Left renal cortex interstitium (tissue), 4 donors: ENCODE measurements around the gene PURB. TPM values are rescaled to one million over a fixed set of nuclear protein-coding genes. Genes with fewer than 3 reads are reported as not detected.
"Not testable (repeated sequence)": the region's sequence is repeated elsewhere in the genome, so short reads cannot be mapped to it uniquely, and the experiment has no call there.

Source experiments
- DNase-seq, 4 donors: peaks; one replicate each; pipeline ENCODE4 v3.0.0-alpha.2; 2013; ENCODE audit warnings: low read depth in 4 of 4, low spot score in 2 of 4, missing footprints in 1 of 4
- polyA plus RNA-seq, 4 donors: library from polyadenylated mRNA; unstranded; fragments of 120-200 nt; gene quantifications; one replicate each; pipeline ENCODE4 v1.2.1, GENCODE V29; 2013; ENCODE audit not compliant: insufficient read length in 4 of 4

The PURB gene
- polyA plus RNA-seq, 4 donors: 28.3 to 39.0 (median 30.5) TPM

DNA sequence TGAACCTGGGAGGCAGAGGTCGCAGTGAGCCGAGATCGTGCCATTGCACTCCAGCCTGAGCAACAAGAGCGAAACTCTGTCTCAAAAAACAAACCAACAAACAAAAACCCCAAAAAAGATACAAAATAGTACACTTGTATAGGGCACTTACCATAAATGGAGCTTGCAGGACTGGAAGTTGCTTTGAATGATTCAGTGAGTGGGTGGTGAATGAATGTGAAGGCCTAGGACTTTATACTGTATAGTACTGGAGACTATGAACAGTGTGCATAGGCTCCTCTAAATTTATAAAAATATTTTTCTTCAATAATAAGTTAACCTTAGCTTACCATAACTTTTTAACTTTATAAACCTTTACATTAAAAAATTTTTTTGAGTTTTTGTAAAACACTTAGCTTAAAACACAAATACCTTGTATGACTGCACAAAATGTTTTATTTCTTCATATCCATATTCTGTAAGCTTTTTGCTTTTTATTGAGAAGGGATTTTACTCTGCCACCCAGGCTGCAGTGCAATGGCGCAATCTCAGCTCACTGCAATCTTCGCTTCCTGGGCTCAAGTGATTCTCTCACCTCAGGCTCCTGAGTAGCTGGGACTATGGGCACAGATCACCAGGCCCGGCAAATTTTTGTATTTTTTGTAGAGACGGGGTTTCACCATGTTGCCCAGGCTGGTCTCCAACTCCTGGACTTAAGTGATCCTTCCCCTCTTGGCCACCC, 30.5 kb downstream of the PURB start:
- DNase-seq: no peak

DNA sequence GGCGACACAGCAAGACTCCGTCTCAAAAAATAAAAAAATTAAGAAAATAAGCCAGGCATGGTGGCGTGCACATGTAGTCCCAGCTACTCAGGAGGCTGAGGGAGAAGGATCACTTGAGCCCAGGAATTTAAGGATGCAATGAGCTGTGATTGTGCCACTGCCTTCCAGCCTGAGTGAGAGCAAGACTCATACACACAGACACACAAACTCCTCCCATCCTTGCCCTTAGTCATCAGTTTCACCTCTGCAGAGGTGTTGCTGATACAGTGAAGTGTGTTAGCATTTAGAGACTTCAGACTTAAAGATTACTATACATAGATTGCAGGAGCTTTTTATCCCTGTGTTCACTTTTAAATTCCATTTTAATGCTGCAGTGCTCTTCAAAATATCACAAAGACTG, 31.9 kb downstream of the PURB start:
- no peak for DNase-seq

DNA sequence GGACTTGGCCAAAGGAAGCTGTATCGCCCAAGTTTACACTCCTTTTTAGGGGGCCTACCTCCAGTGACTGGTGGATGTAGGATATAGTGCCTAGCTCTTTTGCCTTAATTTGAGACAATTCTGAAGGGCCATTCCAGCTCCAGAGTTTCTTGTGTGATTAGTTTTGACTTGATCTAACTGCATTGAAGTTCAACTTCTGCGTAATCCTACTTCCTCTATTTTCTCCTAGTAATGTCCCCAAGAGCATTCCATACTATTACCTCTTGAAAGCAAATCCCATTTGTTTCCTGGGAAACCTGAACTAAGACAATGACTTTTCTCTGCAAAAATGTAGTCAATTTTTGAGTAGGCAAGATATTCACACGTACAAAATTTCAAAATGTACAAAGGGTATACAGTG, 32.7 kb downstream of the PURB start:
- DNase-seq: no peak

DNA sequence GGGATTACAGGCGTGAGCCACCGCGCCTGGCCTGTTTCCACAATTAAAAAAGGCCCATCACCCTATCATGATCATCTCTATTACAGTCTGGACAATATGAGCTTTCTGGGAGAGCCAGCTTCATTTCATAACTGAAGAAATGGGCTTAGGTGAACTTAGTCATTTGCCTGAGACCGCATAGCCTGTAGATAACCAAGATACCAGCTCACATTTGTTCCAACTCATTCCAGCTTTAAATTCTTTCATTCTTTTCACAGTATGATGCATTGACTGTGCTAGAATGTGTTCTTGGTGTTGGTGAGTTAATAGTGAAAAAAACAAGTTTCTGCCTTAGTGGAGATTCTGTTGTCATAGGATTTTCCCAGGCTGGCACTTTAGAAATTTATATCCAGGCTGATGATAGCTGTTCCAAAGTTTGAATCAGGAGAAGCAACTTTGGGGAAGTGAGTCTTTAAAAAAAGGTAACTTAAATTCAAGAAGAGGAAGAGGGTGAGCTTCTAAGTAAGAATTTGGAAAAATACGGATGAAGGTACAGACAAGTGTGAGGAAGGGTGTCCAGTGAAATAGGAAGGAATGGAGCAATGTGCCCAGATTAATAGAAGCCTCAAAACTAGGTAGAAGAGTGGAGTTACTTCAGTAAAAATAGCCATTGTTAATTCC, 35.3 kb downstream of the PURB start:
- DNase-seq: no peak

DNA sequence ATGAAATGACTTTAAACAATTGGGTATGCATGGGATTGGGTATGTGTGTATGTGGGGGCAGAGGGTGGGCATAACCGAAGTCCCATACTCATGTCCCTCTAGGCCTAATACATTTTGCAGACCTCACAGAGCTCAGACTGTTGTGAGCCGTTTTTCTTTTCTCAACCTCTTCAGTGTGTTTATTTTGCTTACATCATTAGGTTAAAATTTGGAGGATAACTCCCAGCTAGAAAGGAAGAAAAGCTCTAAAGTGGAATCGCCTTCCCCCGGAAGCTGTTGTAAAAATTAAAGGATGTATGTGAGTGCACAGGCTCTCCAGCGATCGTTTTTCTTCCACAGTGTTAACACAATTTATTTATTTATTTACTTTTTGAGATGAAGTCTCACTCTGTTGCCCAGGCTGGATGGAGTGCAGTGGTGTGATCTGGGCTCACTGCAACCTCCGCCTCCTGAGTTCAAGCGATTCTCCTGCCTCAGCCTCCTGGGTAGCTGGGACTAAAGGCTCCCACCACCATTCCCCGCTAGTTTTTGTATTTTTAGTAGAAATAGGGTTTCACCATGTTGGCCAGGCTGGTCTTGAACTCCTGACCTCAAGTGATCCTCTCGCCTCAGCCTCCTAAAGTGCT, 36.0 kb downstream of the PURB start:
- no peak for DNase-seq

DNA sequence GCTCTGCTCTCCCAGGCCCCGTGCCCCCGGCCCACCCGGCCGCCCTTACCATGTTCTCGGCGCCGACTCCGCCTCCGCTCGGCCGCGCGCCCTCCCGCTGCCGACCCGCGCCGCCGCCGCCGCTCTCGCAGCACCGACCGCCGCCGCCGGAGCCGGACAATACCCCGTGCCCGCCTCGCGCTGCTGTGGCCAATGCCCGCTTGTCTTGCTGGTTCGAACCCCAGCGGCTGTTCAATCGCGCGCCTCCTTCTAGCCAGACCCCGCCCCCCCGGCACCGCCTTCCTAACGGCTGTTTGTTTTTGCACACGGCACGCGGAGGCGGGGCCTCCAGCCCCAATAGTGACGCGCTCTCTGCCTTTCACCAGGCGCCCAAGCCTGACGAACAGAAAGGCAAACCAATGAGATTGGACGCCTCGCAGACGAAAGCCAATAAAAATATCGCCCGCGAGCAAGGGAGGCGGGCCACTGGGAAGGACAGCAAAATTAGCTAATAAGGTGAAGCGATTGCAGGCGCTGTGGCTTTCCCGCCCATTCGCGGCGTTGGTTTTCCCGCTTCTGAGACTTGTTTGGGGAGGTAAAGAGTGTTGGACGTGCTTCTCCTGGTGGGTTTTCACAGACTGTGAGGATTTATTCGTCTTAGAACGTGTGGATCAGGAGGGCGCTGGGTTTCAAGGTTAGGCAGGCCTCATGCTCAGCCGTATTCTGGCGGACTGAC, 37.3 kb downstream of the PURB start, which contains the start of gene H2AZ2:
Gene H2AZ2 (minus strand): TSS at position 168 of the 715 bp plus-strand sequence. CDS start 116 bp downstream, at position 52.
- peak; percentile 97 to 100 (median 100) for DNase-seq

DNA sequence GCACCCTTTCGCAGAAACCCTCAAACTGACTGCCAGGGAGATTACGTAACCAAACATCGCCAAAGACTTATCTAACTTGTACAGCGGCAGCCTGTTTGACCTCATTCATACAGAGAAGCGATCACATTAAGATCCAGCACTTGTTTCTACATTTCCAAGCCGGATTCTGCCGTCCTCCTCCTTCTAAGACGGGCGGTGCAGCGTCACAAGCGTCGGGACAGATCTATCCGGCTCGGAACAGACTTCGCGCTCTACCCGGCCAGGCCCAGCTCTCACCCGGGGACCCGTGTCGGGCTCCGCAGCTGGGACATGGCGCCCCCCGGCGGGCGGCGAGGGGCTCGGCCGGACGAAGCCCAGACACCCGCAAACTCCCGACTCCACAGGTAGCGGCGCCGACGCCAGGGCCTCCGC, 37.8 kb downstream of the PURB start:
- DNase-seq: peak in 3 of 4 donors; percentile 76 to 80 (median 78)

DNA sequence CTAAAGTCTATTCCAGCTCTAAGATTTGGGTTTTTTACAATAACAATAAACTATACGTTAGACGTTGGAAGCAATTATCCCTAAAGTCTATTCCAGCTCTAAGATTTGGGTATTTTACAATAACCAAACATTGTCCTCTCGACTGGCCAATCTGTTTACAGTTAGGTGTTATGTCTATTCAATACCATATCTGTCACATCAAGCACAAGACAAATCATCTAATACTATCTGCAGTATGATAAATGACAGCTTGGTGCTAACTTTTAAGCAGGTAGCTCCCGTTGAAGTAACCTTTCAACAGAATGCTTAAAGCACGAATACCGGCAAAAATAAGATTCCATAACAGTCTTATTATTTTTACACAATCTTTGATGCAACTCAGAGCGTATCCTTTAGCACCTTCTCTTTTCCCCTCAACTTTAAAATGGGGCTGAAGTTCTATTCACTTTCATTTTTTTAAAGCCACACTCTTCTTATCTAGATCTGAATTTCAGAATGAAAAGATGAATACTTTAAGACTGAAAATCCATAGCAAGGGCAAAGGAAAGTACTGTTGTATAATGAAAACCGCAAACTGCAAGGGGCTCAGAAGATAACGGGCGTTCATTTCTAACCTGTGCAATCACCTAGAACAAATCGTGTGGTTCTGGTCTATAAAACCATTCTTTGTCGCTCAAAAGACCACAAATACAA, 38.4 kb downstream of the PURB start:
- DNase-seq: no peak

DNA sequence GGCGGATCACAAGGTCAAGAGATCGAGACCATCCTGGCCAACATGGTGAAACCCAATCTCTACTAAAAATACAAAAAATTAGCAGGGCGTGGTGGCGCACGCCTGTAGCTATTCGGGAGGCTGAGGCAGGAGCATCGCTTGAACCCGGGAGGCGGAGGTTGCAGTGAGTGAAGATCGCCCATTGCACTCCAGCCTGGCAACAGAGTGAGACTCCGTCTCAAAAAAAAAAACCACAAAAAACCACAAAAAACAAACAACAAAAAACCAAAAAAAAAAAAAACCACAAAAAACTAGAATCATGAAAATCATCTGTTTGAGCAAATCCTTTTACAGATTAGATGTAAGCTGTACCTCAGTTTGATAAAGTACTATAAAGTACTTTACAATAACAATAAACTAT, 38.9 kb downstream of the PURB start:
- not testable (repeated sequence) for DNase-seq

DNA sequence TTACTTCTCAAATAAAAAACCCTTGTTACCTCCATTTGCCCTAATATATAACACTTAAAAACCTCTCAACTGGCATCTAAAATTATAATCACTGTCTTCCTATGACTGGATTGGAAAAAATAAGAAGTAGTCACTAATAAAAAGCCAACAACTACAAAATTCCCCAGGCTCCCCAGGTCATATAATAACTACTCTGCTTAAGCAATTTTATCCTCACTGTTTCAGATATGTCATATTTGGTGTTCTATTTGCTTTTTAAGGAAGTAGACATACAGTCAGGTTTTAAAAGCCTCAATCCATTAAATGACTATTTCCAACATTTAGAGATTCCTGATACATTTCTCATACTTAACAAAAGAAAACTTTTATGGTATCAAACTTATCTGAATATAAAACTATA, 39.9 kb downstream of the PURB start:
- DNase-seq: no peak

DNA sequence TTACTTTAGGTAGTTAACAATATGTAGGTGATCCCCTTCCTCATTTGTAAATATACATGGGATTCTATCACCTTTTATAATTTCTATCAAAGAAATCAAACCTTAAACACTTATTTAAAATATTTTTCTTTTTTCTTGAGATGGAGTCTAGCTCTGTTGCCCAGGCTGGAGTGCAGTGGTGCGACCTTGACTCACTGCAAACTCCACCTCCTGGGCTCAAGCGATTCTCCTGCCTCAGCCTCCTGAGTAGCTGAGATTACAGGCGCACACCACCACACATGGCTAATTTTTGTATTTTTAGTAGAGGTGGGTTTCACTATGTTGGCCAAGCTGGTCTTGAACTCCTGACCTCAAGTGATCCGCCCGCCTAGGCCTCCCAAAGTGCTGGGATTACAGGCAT, 41.9 kb downstream of the PURB start:
- not testable (repeated sequence) for DNase-seq

DNA sequence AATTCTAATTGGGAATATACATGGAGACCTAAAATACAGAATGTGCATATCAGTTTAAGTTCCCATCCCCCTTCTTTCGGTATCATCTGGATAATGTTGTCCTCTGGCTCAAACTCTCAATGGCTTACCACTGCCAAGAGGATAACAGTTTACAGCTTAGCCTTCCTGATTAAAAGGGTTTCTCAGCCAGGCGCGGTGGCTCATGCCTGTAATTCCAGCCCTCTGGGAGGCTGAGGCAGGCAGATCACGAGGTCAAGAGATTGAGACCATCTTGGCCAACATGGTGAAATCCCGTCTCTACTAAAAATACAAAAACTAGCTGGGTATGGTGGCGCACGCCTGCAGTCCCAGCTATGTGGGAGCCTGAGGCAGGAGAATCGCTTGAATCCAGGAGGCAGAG, 42.7 kb downstream of the PURB start:
- not testable (repeated sequence) for DNase-seq

DNA sequence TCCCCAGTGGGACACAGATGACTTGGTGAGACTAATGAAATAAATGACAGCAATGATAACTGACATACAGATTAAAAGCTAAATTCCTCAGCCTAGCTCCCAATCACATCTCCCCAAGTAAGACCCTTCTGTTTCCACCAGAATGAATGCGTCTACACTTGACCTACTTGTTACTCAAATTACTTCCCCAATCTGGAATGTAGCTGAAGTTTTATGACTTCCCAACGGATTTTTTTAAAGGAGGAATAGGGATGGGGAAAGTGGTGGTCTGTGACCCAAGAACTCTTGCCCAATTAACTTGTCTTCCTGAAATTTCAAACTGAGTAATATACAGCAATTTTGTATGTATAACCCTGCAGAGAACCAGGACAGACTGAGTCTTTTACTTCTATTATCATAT, 46.6 kb downstream of the PURB start:
- no peak for DNase-seq

DNA sequence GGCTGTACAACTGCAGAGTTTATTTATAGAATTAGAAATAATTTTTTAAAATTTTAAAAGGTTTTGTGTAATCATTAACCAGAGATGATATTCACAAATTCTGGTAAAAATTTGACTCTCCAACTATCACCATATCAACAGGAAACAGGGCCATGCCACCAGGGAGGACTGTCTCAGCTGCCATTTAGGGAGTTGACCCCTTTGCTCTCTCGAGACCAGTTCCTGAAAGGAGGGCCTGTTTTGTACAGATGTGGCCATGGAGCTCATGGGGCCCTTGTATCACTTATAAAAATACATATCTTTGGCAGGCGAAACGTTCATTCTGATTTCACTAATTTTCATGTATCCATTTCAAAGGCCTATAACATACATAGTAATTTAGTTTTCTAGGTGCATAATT, 57.8 kb downstream of the PURB start:
- DNase-seq: no peak

Other genes starting within 250 kb of the PURB start
- 100 to 1,000 TPM in 1 of 4 donors, 10 to 100 TPM in 3; 38.2 to 119 (median 72.4) TPM for gene ZMIZ2, start 136.7 kb downstream of the PURB start, polyA plus RNA-seq
- gene PPIA, start 88.8 kb downstream of the PURB start, polyA plus RNA-seq: 1,000 to 10,000 TPM; 1,131 to 1,465 (median 1,320) TPM
- gene H2AZ2, start 37.4 kb downstream of the PURB start, polyA plus RNA-seq: 100 to 1,000 TPM; 226 to 259 (median 239) TPM
- under 1 TPM; 0.37 to 0.99 (median 0.63) TPM for gene MYO1G, start 93.5 kb upstream of the PURB start, polyA plus RNA-seq
- 10 to 100 TPM; 23.1 to 32.6 (median 29.4) TPM for gene CCM2, start 114.7 kb upstream of the PURB start, polyA plus RNA-seq
- gene NACAD, start 203.4 kb upstream of the PURB start, polyA plus RNA-seq: 10 to 100 TPM in 1 of 4 donors, 1 to 10 TPM in 3; 9.6 to 12.3 (median 9.7) TPM
- gene TBRG4, start 226.2 kb upstream of the PURB start, polyA plus RNA-seq: 10 to 100 TPM; 51.0 to 61.1 (median 53.7) TPM